ENCODE data around the gene TIAM2. TPM values are rescaled to one million over a fixed set of nuclear protein-coding genes. Genes with fewer than 3 reads are reported as not detected.
"Not testable (repeated sequence)": the region's sequence is repeated elsewhere in the genome, so short reads cannot be mapped to it uniquely, and the experiment has no call there.

TIAM2 gene
- total RNA-seq, 2 donors from 2014 or later = 8.9 to 9.3 TPM

- ATAC-seq (no peak), DNase-seq (no peak)
- intact Hi-C loops (cut with DNase I) = no loop called here
These were observed 261.1 kb downstream of the TIAM2 start for GRCh38 chr6:155256122-155256795.

GRCh38 chr6:155257796-155258195 is 262.7 kb downstream of the TIAM2 start:
- DNase-seq (no peak), ATAC-seq (no peak)
- intact Hi-C loops (cut with DNase I) = no loop called here

- DNase-seq = no peak
- no peak for ATAC-seq
- intact Hi-C loops (cut with DNase I) = no loop called here
These were observed 264.1 kb downstream of the TIAM2 start for GRCh38 chr6:155259204-155259603.

- ATAC-seq = no peak
- no peak for DNase-seq
- intact Hi-C loops (cut with DNase I) = no loop called here
These were observed 264.8 kb downstream of the TIAM2 start for GRCh38 chr6:155259897-155260296.

- intact Hi-C loops (cut with DNase I) = no loop called here
- ATAC-seq = no peak
These were observed 265.6 kb downstream of the TIAM2 start for GRCh38 chr6:155260686-155261085.

DNA sequence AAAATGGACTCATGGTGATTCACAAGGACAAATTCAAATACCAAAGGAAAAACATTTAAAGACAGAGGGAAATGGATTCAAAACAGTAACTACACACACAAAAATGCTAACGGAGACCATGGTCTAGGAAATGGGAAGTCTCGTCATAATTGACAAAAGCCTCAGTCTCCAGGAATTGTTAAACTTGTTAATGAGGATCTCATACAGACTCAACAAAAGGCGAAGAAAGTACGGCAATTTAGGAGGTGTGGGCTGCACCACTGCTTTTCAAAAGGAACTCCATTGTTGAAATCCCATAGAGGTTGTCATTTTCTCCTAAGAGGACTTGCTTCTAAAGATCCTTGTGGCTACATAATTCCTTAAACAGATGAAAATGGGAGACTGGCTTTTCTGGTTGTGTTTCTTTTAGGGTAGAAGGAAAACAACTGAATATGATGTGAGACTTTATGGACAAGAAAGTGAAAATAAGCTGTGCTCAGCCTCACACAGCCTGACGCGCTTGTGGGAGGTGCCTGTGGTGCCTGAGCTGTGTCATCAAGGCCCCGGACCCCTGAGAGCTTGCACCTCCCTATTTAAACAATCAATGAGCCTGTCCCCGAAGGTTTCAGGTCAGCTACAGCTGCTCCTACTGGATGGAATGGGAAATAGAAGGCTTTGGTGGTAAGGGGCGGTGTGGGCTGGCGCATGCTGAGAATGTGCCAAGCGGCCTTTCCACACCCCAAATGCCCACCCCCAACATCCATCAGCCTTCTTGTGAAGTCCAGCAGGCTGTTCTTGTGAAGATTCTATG is 266.2 kb downstream of the TIAM2 start:
- no peak for ATAC-seq
- intact Hi-C loops (cut with DNase I) = no loop called here
- no peak for DNase-seq

More at GRCh38 chr6:155260686-155261085, 265.6 kb downstream of the TIAM2 start:
- DNase-seq = no peak

- intact Hi-C loops (cut with DNase I) = no loop called here
- ATAC-seq (no peak), DNase-seq (no peak)
These were observed 267.5 kb downstream of the TIAM2 start for GRCh38 chr6:155262655-155263054.

GRCh38 chr6:155263373-155264063 is 268.4 kb downstream of the TIAM2 start, which contains the start of gene CLDN20:
CLDN20 (plus strand) TSS chr6:155264013; CDS start chr6:155275720, 11,707 bp downstream.
- DNase-seq (no peak), ATAC-seq (peak in 1 of 2 donors; percentile 58)
- intact Hi-C loops (cut with DNase I) = no loop called here

DNA sequence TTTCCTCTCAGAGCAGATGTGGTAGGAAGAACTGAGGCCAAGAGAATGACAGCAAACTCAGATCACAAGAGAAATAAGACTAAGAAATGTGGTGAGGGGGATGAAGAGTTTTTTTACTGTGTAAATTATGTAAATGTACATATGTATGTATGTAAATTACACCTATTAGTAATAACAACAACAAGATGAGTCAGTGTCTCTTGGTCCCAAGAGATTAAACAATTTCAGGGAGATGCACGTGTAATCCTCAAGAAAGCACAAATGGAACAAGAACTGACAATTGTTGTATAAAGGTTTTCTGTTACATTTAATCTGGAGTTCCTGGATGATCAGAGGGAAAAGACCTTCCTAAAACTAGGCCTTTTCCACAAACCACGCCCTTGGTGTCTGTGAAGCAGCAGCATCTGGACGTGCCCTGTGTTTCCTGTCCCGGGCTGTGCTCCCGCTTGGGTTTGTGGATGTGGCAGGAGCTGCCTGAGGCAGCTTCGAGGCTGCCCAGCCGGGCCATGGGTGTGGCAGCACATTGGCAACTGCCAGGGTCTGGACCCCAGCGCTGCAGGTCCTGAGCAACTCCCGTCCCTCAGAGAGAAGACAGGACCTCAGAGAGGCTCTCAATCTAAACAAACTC is 269.7 kb downstream of the TIAM2 start:
- DNase-seq = peak; percentile 24
- ATAC-seq = no peak
- intact Hi-C loops (cut with DNase I) = no loop called here

DNA sequence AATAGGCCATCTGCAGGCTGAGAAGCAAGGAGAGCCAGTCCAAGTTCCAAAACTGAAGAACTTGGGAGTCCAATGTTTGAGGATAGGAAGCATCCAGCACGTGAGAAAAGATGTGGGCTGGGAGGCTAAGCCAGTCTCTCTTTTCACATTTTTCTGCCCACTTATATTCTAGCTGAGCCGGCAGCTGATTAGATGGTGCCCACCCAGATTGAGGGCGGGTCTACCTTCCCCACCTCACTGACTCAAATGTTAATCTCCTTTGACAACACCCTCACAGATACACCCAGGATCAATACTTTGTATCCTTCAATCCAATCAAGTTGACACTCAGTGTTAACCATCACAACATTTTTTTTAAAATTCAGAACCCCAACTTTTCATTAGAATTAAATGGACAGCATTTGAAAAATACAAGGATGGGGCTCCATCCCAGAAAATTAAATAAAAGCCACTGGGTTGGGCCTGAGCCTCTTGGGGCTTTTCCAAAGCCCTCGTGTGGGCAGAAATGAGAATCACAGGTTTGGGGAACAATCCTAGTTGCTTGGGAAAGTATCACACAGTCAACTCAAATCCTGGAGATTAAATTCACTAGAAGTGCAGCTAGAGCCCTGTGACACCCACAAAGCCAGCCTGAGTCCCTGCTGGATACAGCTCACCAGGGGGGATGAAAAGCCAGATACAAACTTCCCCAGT is 270.9 kb downstream of the TIAM2 start:
- intact Hi-C loops (cut with DNase I) = no loop called here
- ATAC-seq (no peak), DNase-seq (no peak)

DNA sequence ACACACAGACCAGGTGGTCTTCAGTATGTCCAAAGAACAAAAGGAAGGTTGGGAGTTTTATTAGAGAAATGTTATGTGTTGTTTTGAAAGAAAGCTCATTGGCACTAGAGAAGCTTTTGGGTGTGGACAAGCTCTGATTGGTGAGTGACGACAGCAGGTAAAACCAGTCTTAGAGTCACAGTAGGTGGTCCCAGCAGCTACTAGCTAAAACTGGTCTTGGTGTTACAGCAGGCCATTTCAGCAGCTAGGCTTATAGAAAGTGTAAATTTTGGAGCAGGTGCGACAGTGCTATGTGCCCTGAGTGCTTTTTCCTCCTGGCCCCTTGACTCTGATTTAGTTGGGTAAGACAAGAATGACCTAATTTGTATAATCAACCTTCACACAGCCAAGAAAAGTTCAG is 272.3 kb downstream of the TIAM2 start:
- intact Hi-C loops (cut with DNase I) = no loop called here
- DNase-seq (no peak), ATAC-seq (no peak)

DNA sequence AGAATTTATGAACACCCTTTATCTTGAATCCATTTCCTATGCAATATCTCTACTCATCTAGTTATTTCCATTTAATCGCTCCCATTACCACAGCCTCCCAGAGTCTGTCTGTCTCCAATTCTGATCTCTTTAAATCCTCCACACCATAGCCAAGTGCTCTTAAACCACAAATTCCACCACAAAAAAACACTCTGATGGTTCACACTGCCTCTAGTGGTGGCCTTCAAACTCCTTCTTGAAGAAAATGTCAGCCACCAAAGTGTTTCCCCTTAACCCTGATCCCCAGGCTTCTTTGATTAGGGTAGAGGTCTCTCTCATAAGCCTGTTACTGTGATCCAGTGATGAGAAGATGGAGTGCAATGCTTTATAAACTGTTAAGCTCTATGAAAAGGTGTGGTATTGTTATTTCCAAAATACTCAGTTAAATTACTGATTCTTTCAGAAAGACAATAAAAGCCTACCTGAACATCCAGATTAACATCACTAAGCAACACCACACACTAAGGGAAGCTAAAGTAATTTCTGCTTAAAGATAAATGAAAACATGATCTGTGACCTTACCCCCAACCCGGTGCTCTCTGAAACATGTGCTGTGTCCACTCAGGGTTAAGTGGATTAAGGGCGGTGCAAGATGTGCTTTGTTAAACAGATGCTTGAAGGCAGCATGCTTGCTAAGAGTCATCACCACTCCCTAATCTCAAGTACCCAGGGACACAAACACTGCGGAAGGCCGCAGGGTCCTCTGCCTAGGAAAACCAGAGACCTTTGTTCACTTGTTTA is 273.2 kb downstream of the TIAM2 start:
- intact Hi-C loops (cut with DNase I); DNase-seq: not testable (repeated sequence)
- peak in 1 of 2 donors; percentile 14 for ATAC-seq

- no peak for DNase-seq
These were observed 274.6 kb downstream of the TIAM2 start for GRCh38 chr6:155269765-155270164.

DNA sequence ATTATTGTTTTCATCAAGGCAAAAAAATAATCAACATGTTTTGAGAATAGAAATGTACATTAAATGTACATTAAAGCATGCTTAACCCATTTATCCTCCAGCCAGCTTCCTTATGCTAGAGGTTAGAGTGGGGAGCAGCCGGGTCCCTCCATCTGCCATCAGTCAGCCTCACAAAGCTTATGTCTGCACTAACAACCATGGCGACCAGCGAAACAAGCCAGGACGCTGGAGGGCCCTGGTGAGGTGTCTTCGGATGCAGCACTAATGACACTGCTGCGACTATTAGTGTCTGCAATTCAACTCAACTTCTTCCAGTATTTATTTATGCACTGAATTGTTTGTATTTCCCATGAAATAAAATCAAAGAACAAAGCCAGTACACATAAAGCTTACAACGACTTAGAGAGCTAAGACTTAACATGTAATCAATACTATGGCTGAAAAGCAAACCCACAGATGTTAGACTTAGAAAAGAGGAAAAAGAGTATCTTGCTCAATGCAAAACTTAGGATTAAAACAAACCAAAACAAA is 275.5 kb downstream of the TIAM2 start:
- intact Hi-C loops (cut with DNase I) = no loop called here
- DNase-seq (no peak), ATAC-seq (no peak)

More at GRCh38 chr6:155269765-155270164, 274.6 kb downstream of the TIAM2 start:
- intact Hi-C loops (cut with DNase I) = no loop called here
- no peak for ATAC-seq

DNA sequence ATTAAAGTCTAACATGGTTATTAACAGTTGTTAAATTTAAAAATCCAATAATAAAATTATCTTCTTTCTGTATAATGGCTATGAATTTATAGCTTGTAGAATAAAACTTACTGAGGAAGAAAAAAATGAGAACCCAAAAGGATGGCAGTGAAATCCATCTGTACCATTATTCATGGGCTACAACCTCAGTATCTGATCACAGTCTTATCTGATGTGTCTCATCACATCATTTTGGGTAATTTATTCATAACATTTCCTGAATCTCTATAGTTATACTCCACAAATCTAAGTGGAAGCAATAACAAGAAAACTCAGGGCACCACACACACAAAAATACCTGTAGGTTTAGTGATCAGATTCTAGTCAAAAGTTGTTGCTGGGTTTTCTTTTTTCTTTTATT is 276.0 kb downstream of the TIAM2 start:
- intact Hi-C loops (cut with DNase I) = no loop called here
- DNase-seq = no peak
- ATAC-seq = no peak

GRCh38 chr6:155272353-155273232 is 277.5 kb downstream of the TIAM2 start:
- intact Hi-C loops (cut with DNase I) = no loop called here
- DNase-seq (no peak), ATAC-seq (no peak)

DNA sequence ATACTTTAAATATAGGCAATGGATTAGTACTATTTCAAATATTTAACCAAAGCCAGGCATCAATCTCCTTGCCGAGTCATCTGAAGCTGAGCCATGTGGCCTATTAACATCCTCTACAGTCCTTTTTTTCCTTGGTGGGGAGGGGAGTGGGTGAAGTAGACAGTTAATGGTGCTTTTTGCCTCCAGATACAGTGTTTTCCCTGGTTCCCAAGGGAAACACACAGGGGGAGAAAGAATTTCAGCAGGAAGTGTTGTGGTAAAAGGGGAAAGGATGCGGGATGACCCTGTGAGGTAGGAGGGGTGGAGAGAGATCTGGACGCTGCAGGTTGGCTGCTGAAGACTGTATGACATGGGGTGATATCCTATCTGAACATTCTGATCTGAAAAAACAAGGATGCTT is 278.3 kb downstream of the TIAM2 start:
- ATAC-seq (peak in 1 of 2 donors; percentile 63), DNase-seq (no peak)
- intact Hi-C loops (cut with DNase I) = no loop called here
